ENCODE results near the gene PHKA1.
A peak's percentile ranks its signal among the peaks of the same experiment; 100 is the strongest.
"Not testable (repeated sequence)": the region's sequence is repeated elsewhere in the genome, so short reads cannot be mapped to it uniquely, and the experiment has no call there.

PHKA1 gene

GRCh38 chrX:72666451-72666850 lies 47.7 kb downstream of the PHKA1 start:
- DNase-seq (ENCODE audit: low spot score): no peak

- DNase-seq (ENCODE audit: low spot score): no peak
These were observed 50.4 kb downstream of the PHKA1 start for GRCh38 chrX:72663737-72664136.

- no peak for DNase-seq (ENCODE audit: low spot score)
These were observed 51.9 kb downstream of the PHKA1 start for GRCh38 chrX:72662020-72662747.

GRCh38 chrX:72659723-72660122 lies 54.4 kb downstream of the PHKA1 start:
- DNase-seq (ENCODE audit: low spot score): no peak

- peak; percentile 17 for DNase-seq (ENCODE audit: low spot score)
These were observed 62.0 kb downstream of the PHKA1 start for GRCh38 chrX:72652082-72652481.

- DNase-seq (ENCODE audit: low spot score): no peak
These were observed 69.2 kb downstream of the PHKA1 start for GRCh38 chrX:72644946-72645345.

GRCh38 chrX:72641611-72642010 lies 72.5 kb downstream of the PHKA1 start:
- DNase-seq (ENCODE audit: low spot score): no peak

GRCh38 chrX:72635930-72636329 lies 78.2 kb downstream of the PHKA1 start:
- no peak for DNase-seq (ENCODE audit: low spot score)

GRCh38 chrX:72634331-72634730 lies 79.8 kb downstream of the PHKA1 start:
- no peak for DNase-seq (ENCODE audit: low spot score)

- DNase-seq (ENCODE audit: low spot score): no peak
These were observed 83.9 kb downstream of the PHKA1 start for GRCh38 chrX:72630185-72630584.

- no peak for DNase-seq (ENCODE audit: low spot score)
These were observed 89.9 kb downstream of the PHKA1 start for GRCh38 chrX:72624194-72624593.

- no peak for DNase-seq (ENCODE audit: low spot score)
These were observed 92.3 kb downstream of the PHKA1 start for GRCh38 chrX:72621625-72622485.

GRCh38 chrX:72621163-72621562 lies 92.9 kb downstream of the PHKA1 start:
- DNase-seq (ENCODE audit: low spot score): no peak

- DNase-seq (ENCODE audit: low spot score): no peak
These were observed 93.5 kb downstream of the PHKA1 start for GRCh38 chrX:72620550-72621145.

GRCh38 chrX:72609313-72609712 lies 104.8 kb downstream of the PHKA1 start:
- DNase-seq (ENCODE audit: low spot score): no peak

- no peak for DNase-seq (ENCODE audit: low spot score)
These were observed 109.4 kb downstream of the PHKA1 start for GRCh38 chrX:72604705-72605104.

GRCh38 chrX:72604112-72604511 lies 110.0 kb downstream of the PHKA1 start:
- DNase-seq (ENCODE audit: low spot score): no peak

- DNase-seq (ENCODE audit: low spot score): not testable (repeated sequence)
These were observed 123.1 kb downstream of the PHKA1 start for GRCh38 chrX:72591038-72591437.

GRCh38 chrX:72584163-72584562 lies 129.9 kb downstream of the PHKA1 start:
- no peak for DNase-seq (ENCODE audit: low spot score)

GRCh38 chrX:72576141-72576894 lies 137.8 kb downstream of the PHKA1 start:
- no peak for DNase-seq (ENCODE audit: low spot score)

- no peak for DNase-seq (ENCODE audit: low spot score)
These were observed 141.0 kb downstream of the PHKA1 start for GRCh38 chrX:72573158-72573511.
